Nephron (organoid): ENCODE data around the gene PAPLN.
A peak's percentile ranks its signal among the peaks of the same experiment; 100 is the strongest.
"Not testable (repeated sequence)": the region's sequence is repeated elsewhere in the genome, so short reads cannot be mapped to it uniquely, and the experiment has no call there.

ENCODE experiments used
- H3K27ac Mint-ChIP-seq, 3 experiments: 2 replicates each; pipeline ENCODE4 v1.8.0; 2020; ENCODE audit warnings: mixed read lengths in 3 of 3, mild to moderate bottlenecking in 2 of 3, moderate library complexity in 1 of 3
- H3K27me3 Mint-ChIP-seq: 2 replicates; pipeline ENCODE4 v1.8.0; 2021; ENCODE audit warnings: low read depth, mild to moderate bottlenecking, moderate library complexity, mixed read lengths
- H3K36me3 Mint-ChIP-seq: 2 replicates; pipeline ENCODE4 v1.8.0; 2020; ENCODE audit warnings: low read depth, mixed read lengths
- H3K4me1 Mint-ChIP-seq: 2 replicates; pipeline ENCODE4 v1.8.0; 2020; ENCODE audit warnings: mixed read lengths
- H3K4me3 Mint-ChIP-seq, 3 experiments: 2 replicates each; pipeline ENCODE4 v1.8.0; 2020; ENCODE audit warnings: mild to moderate bottlenecking in 3 of 3, mixed read lengths in 3 of 3, moderate library complexity in 2 of 3
- H3K9me3 Mint-ChIP-seq: 2 replicates; pipeline ENCODE4 v1.8.0; 2020; ENCODE audit warnings: mixed read lengths
- CTCF ChIP-seq, 3 experiments: fragments of 200-600 bp; sonication (generic); IDR thresholded peaks; one replicate each; pipeline ENCODE4 v1.5.0; 2021; ENCODE audit warnings: antibody characterized with exemption in 3 of 3; ENCODE audit not compliant: unreplicated experiment in 3 of 3

The PAPLN gene

GRCh38 chr14:73295198-73295796 lies 58.0 kb downstream of the PAPLN start:
- no peaks in the 10 kb centered on the region for H3K9me3 Mint-ChIP-seq
- no peaks in the 10 kb centered on the region for H3K27me3 Mint-ChIP-seq

GRCh38 chr14:73305499-73305898 lies 68.2 kb downstream of the PAPLN start:
- H3K27me3 Mint-ChIP-seq, result no peaks in the 10 kb centered on the region

More at GRCh38 chr14:73295198-73295796, 58.0 kb downstream of the PAPLN start:
- H3K36me3 Mint-ChIP-seq, result peaks cover 23% of the 10 kb centered on the region
- no peak overlapping the region for H3K27ac Mint-ChIP-seq
- no peak overlapping the region for H3K4me3 Mint-ChIP-seq
- no peaks in the 10 kb centered on the region for H3K4me1 Mint-ChIP-seq
- TF ChIP-seq CTCF (IDR thresholded peaks at IDR 0.05; ENCODE audit: unreplicated experiment in 3 of 3), result peak; percentile 66 to 84 (median 77)

GRCh38 chr14:73307261-73307660 lies 70.0 kb downstream of the PAPLN start:
- H3K27me3 Mint-ChIP-seq, result no peaks in the 10 kb centered on the region
- no peak overlapping the region for H3K4me3 Mint-ChIP-seq
- no peaks in the 10 kb centered on the region for H3K4me1 Mint-ChIP-seq
- peaks cover 16% of the 10 kb centered on the region for H3K36me3 Mint-ChIP-seq
- no peak for TF ChIP-seq CTCF (IDR thresholded peaks at IDR 0.05; ENCODE audit: unreplicated experiment in 3 of 3)
- no peaks in the 10 kb centered on the region for H3K9me3 Mint-ChIP-seq
- no peak overlapping the region for H3K27ac Mint-ChIP-seq

More at GRCh38 chr14:73305499-73305898, 68.2 kb downstream of the PAPLN start:
- H3K4me3 Mint-ChIP-seq, result no peak overlapping the region
- H3K9me3 Mint-ChIP-seq, result no peaks in the 10 kb centered on the region
- peaks cover 16% of the 10 kb centered on the region for H3K36me3 Mint-ChIP-seq
- TF ChIP-seq CTCF (IDR thresholded peaks at IDR 0.05; ENCODE audit: unreplicated experiment in 3 of 3), result no peak
- no peaks in the 10 kb centered on the region for H3K4me1 Mint-ChIP-seq
- no peak overlapping the region for H3K27ac Mint-ChIP-seq

GRCh38 chr14:73309207-73309606 lies 71.9 kb downstream of the PAPLN start:
- H3K4me3 Mint-ChIP-seq, H3K9me3 Mint-ChIP-seq, H3K27me3 Mint-ChIP-seq, H3K4me1 Mint-ChIP-seq, H3K27ac Mint-ChIP-seq: not testable (repeated sequence)
- peaks cover 16% of the 10 kb centered on the region for H3K36me3 Mint-ChIP-seq

- Mint-ChIP-seq H3K27me3 (no peaks in the 10 kb centered on the region), H3K9me3 (no peaks in the 10 kb centered on the region), H3K4me3 (no peak overlapping the region), H3K27ac (peak overlapping the region in 2 of 3 experiments; percentile 1 to 20), H3K4me1 (no peaks in the 10 kb centered on the region), H3K36me3 (peaks cover 11% of the 10 kb centered on the region)
- TF ChIP-seq CTCF (IDR thresholded peaks at IDR 0.05; ENCODE audit: unreplicated experiment in 3 of 3), result no peak
Observed at GRCh38 chr14:73311708-73312030, 74.4 kb downstream of the PAPLN start.

GRCh38 chr14:73312687-73313086 lies 75.4 kb downstream of the PAPLN start:
- H3K4me1 Mint-ChIP-seq, result no peaks in the 10 kb centered on the region
- H3K4me3 Mint-ChIP-seq, result no peak overlapping the region
- no peaks in the 10 kb centered on the region for H3K27me3 Mint-ChIP-seq
- peaks cover 9% of the 10 kb centered on the region for H3K36me3 Mint-ChIP-seq
- TF ChIP-seq CTCF (IDR thresholded peaks at IDR 0.05; ENCODE audit: unreplicated experiment in 3 of 3), result no peak
- H3K27ac Mint-ChIP-seq, result no peak overlapping the region
- no peaks in the 10 kb centered on the region for H3K9me3 Mint-ChIP-seq
